Upper lobe of right lung (tissue), 1 donor: ENCODE measurements around the gene UQCC2. TPM values are rescaled to one million over a fixed set of nuclear protein-coding genes. Genes with fewer than 3 reads are reported as not detected.

Source experiments
- ATAC-seq: fragments of 200-7000 bp; cut with Tn5 transposase; one replicate; pipeline ENCODE4 v1.9.1; 2020; ENCODE audit warnings: mild to moderate bottlenecking, moderate library complexity
- DNase-seq: peaks from one replicate; pipeline ENCODE4 v3.0.0-alpha.2; 2020
- H3K27ac ChIP-seq: fragments of 200-600 bp; one replicate; pipeline ENCODE4 v1.8.0; 2022
- H3K27me3 ChIP-seq: fragments of 200-600 bp; one replicate; pipeline ENCODE4 v1.8.0; 2022; ENCODE audit warnings: mild to moderate bottlenecking
- H3K36me3 ChIP-seq: fragments of 200-600 bp; one replicate; pipeline ENCODE4 v1.8.0; 2022
- H3K4me1 ChIP-seq: fragments of 200-600 bp; one replicate; pipeline ENCODE4 v1.8.0; 2022
- H3K4me3 ChIP-seq: fragments of 200-600 bp; one replicate; pipeline ENCODE4 v1.8.0; 2022; ENCODE audit warnings: mild to moderate bottlenecking
- H3K9me3 ChIP-seq: fragments of 200-600 bp; one replicate; pipeline ENCODE4 v1.8.0; 2022
- CTCF ChIP-seq: fragments of 200-600 bp; IDR thresholded peaks from one replicate; pipeline ENCODE4 v1.8.0; 2022; ENCODE audit warnings: antibody characterized with exemption
- intact Hi-C: fragments of 100-400 bp; cut with DNase I; formaldehyde crosslinking; loops from one replicate; pipeline ENCODE4 v1.11.0; 2022
- total RNA-seq: library from RNA; stranded (reverse); fragmentation: NEBNext Ultra II Directional; extraction: Animal tissue kit (Norgen Biotek cat#: 25700); gene quantifications from one replicate; pipeline ENCODE4 v1.2.1, GENCODE V29; 2021
- donor health status: DM: no; HTN: yes; CAD: no; lungs with severe emphysema.

UQCC2 gene
- total RNA-seq, 1 donor from 2014 or later, result 40.6 TPM

- H3K27me3 ChIP-seq, result no peaks in the 10 kb centered on the region
- no peaks in the 10 kb centered on the region for H3K4me1 ChIP-seq
- no peak overlapping the region for H3K27ac ChIP-seq
- H3K36me3 ChIP-seq, result no peaks in the 10 kb centered on the region
- TF ChIP-seq CTCF, result no peak
- DNase-seq, result no peak
- no peak overlapping the region for H3K4me3 ChIP-seq
- no peak for ATAC-seq
- intact Hi-C loops, result no loop called here
- H3K9me3 ChIP-seq, result no peaks in the 10 kb centered on the region
Measured at GRCh38 chr6:33729059-33729458, 17.6 kb upstream of the UQCC2 start.

DNA sequence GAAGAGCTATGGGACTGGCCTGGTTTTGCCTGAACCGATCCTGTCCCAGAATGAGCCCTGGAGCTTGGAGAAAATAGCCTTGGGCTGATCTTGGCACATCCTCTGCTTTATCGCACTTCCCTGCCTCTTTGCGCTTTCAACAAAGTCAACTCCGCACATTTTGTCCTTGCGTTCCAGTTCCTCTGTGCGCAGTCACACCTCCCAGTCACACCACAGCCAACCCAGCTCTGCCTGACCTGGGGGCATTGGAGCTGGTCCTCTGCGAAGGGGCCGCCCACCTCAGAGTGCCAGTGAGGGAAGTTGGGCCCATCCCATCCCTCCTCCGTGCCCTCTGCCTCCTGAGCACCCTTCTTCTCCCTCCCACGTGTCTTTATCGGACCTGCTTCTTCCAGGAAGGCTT, 16.9 kb upstream of the UQCC2 start:
- DNase-seq (no peak), ATAC-seq (no peak)
- intact Hi-C loops, result no loop called here
- TF ChIP-seq CTCF, result no peak
- no peak overlapping the region for H3K4me3 ChIP-seq
- H3K4me1 ChIP-seq, result no peaks in the 10 kb centered on the region
- no peaks in the 10 kb centered on the region for H3K27me3 ChIP-seq
- H3K36me3 ChIP-seq, result no peaks in the 10 kb centered on the region
- H3K9me3 ChIP-seq, result no peaks in the 10 kb centered on the region
- H3K27ac ChIP-seq, result no peak overlapping the region

DNA sequence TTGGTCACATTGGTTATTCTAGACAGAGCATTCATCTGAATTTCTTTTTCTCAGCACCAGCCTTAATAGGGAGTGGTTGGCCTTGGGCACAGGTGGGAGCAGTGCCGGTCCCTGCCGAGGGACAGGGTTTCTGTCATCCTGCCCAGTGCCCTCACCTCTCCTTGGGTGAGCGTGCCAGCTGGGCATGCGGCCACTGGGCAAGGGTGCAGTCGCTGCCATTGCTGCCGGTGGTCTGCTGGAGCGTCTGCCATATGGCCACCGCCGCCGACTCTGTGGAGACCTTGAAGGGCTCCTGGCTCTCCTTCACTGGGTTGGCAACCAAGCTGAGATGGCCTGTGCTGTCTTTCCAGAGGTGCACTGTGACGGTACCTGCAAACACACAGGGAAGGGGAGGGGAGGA, 16.4 kb upstream of the UQCC2 start:
- intact Hi-C loops, result no loop called here
- ATAC-seq (no peak), DNase-seq (no peak)
- Histone ChIP-seq H3K9me3 (no peaks in the 10 kb centered on the region), H3K27me3 (no peaks in the 10 kb centered on the region), H3K27ac (no peak overlapping the region), H3K4me1 (no peaks in the 10 kb centered on the region), H3K36me3 (no peaks in the 10 kb centered on the region), H3K4me3 (no peak overlapping the region)
- TF ChIP-seq CTCF, result no peak

GRCh38 chr6:33727126-33727525, 15.6 kb upstream of the UQCC2 start:
- ATAC-seq (no peak), DNase-seq (no peak)
- Histone ChIP-seq H3K4me3 (no peak overlapping the region), H3K9me3 (no peaks in the 10 kb centered on the region), H3K27ac (no peak overlapping the region), H3K4me1 (no peaks in the 10 kb centered on the region), H3K27me3 (no peaks in the 10 kb centered on the region), H3K36me3 (no peaks in the 10 kb centered on the region)
- TF ChIP-seq CTCF, result no peak
- intact Hi-C loops, result no loop called here

- Histone ChIP-seq H3K36me3 (no peaks in the 10 kb centered on the region), H3K4me1 (no peaks in the 10 kb centered on the region), H3K9me3 (no peaks in the 10 kb centered on the region), H3K4me3 (no peak overlapping the region), H3K27ac (no peak overlapping the region), H3K27me3 (no peaks in the 10 kb centered on the region)
- TF ChIP-seq CTCF, result no peak
- intact Hi-C loops, result no loop called here
- ATAC-seq, result no peak
- DNase-seq, result no peak
Measured at GRCh38 chr6:33726696-33727095, 15.2 kb upstream of the UQCC2 start.

GRCh38 chr6:33725891-33726673, 14.6 kb upstream of the UQCC2 start:
- no peaks in the 10 kb centered on the region for H3K27me3 ChIP-seq
- no peaks in the 10 kb centered on the region for H3K9me3 ChIP-seq
- H3K27ac ChIP-seq, result no peak overlapping the region
- ATAC-seq (no peak), DNase-seq (no peak)
- H3K4me3 ChIP-seq, result no peak overlapping the region
- no peak for TF ChIP-seq CTCF
- no peaks in the 10 kb centered on the region for H3K4me1 ChIP-seq
- H3K36me3 ChIP-seq, result no peaks in the 10 kb centered on the region
- intact Hi-C loops, result no loop called here
